B cell (primary cell): ENCODE results near the gene TFEB.

Experiments
- EZH2 ChIP-seq: IDR thresholded peaks from 2 replicates; pipeline ENCODE4 v1.6.1; 2012; ENCODE audit warnings: borderline replicate concordance, low read depth, mild to moderate bottlenecking, moderate library complexity, low read length; ENCODE audit not compliant: insufficient read depth, poor library complexity, severe bottlenecking
- TF ChIP-seq, protein P1 (sequence below): fragments of 200-600 bp; IDR thresholded peaks from one replicate; pipeline ENCODE4 v1.8.0; 2022; ENCODE audit warnings: antibody characterized with exemption, mild to moderate bottlenecking

GRCh38 chr6:41702089-41702745, 33.2 kb downstream of the TFEB start:
- TF ChIP-seq, protein P1, sequence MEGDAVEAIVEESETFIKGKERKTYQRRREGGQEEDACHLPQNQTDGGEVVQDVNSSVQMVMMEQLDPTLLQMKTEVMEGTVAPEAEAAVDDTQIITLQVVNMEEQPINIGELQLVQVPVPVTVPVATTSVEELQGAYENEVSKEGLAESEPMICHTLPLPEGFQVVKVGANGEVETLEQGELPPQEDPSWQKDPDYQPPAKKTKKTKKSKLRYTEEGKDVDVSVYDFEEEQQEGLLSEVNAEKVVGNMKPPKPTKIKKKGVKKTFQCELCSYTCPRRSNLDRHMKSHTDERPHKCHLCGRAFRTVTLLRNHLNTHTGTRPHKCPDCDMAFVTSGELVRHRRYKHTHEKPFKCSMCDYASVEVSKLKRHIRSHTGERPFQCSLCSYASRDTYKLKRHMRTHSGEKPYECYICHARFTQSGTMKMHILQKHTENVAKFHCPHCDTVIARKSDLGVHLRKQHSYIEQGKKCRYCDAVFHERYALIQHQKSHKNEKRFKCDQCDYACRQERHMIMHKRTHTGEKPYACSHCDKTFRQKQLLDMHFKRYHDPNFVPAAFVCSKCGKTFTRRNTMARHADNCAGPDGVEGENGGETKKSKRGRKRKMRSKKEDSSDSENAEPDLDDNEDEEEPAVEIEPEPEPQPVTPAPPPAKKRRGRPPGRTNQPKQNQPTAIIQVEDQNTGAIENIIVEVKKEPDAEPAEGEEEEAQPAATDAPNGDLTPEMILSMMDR, result no peak
- TF ChIP-seq EZH2, result no peak
